ENCODE measurements around the gene ST6GALNAC1. TPM values are rescaled to one million over a fixed set of nuclear protein-coding genes. Genes with fewer than 3 reads are reported as not detected.

The ST6GALNAC1 gene
- total and polyA plus RNA-seq, 2 of the 13 experiments (the other 11 are each of a cell fraction or from before 2014, with no cell fraction given): not detected

DNA sequence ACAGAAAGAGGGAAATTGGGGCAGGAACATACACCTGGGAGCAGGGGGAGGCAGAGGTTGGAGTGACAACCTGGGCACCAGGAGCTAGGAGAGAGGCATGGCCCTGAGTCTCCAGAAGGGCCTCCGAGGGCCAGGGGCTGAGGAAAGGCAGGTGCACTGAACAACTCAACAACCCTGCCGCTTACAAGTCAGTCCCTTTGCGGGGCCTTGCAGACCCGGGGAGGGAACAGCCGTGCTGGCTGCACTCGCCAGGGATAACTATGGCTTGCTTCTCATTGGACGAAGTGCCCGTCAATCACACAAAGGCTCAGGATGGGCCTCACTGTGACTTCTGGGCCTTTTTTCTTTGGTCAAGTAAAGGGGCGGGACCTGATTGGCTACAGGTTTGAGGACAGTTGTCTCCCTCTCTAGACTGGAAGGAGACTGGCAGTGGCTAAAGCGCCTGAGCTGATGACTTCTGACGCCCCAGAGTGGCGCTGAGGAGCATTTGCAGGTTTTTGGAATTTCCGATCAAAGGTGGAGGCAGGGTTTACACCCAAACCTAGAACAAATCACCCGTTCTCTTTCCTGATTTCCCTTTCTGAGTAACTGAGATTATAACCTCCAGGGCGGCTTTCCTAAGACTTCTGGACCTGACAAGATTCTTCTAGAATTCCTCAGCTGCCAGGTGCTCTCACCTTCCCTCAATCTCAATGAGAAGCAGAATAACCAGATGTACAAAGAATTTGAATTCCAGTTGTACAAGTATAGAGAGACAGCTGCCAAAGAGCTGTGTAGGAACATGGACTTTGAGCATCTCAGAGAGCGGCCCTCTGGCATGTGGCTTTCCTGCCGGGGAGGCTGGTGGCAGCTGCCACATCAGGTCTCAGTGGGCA, 30.3 kb downstream of the ST6GALNAC1 start (continued):
- TF ChIP-seq, protein P1, sequence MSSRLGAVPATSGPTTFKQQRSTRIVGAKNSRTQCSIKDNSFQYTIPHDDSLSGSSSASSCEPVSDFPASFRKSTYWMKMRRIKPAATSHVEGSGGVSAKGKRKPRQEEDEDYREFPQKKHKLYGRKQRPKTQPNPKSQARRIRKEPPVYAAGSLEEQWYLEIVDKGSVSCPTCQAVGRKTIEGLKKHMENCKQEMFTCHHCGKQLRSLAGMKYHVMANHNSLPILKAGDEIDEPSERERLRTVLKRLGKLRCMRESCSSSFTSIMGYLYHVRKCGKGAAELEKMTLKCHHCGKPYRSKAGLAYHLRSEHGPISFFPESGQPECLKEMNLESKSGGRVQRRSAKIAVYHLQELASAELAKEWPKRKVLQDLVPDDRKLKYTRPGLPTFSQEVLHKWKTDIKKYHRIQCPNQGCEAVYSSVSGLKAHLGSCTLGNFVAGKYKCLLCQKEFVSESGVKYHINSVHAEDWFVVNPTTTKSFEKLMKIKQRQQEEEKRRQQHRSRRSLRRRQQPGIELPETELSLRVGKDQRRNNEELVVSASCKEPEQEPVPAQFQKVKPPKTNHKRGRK (CRISPR knock-in tag; IDR thresholded peaks at IDR 0.05): no peak
- no peak for TF ChIP-seq ZNF124 (CRISPR knock-in tag; IDR thresholded peaks at IDR 0.05)
- TF ChIP-seq CENPBD1 (CRISPR knock-in tag; IDR thresholded peaks at IDR 0.05; ENCODE audit: borderline replicate concordance, low read depth): no peak
- no peak for TF ChIP-seq RXRB (CRISPR knock-in tag; IDR thresholded peaks at IDR 0.05; ENCODE audit: borderline replicate concordance)
- TF ChIP-seq GRHL1 (CRISPR knock-in tag; conservative IDR thresholded peaks at IDR 0.05): no peak
- peak; percentile 48; the same call in 1 of the 2 replicates for TF ChIP-seq TOPORS (CRISPR knock-in tag; IDR thresholded peaks at IDR 0.05)
- TF ChIP-seq RBAK (CRISPR knock-in tag; IDR thresholded peaks at IDR 0.05): no peak
- no peak for TF ChIP-seq ZNF496 (CRISPR knock-in tag; IDR thresholded peaks at IDR 0.05; ENCODE audit: insufficient replicate concordance)
- TF ChIP-seq ZSCAN30 (CRISPR knock-in tag; IDR thresholded peaks at IDR 0.05): no peak
- no peak for TF ChIP-seq SAFB2 (CRISPR knock-in tag; IDR thresholded peaks at IDR 0.05; ENCODE audit: borderline replicate concordance, low read depth)
- TF ChIP-seq ZBTB14 (CRISPR knock-in tag; IDR thresholded peaks at IDR 0.05): no peak
- TF ChIP-seq ZNF850 (CRISPR knock-in tag; conservative IDR thresholded peaks at IDR 0.05): no peak
- no peak for TF ChIP-seq HOXA9 (CRISPR knock-in tag; IDR thresholded peaks at IDR 0.05; ENCODE audit: borderline replicate concordance)
- 0 out of 2 replicates have a peak, but pooled peaks have one; percentile 1 for TF ChIP-seq ZNF766 (CRISPR knock-in tag; IDR thresholded peaks at IDR 0.05; ENCODE audit: borderline replicate concordance)
- TF ChIP-seq ZNF660 (CRISPR knock-in tag; IDR thresholded peaks at IDR 0.05; ENCODE audit: borderline replicate concordance, low read depth): no peak
- peak; percentile 55; the same call in 1 of the 2 replicates for TF ChIP-seq ZNF724P (CRISPR knock-in tag; IDR thresholded peaks at IDR 0.05; ENCODE audit: borderline replicate concordance)
- TF ChIP-seq ZBTB20 (CRISPR knock-in tag; IDR thresholded peaks at IDR 0.05; ENCODE audit: borderline replicate concordance, low read depth): no peak
- TF ChIP-seq ZNF367 (CRISPR knock-in tag; IDR thresholded peaks at IDR 0.05; ENCODE audit: borderline replicate concordance): no peak
- no peak for TF ChIP-seq ZNF121 (CRISPR knock-in tag; IDR thresholded peaks at IDR 0.05)
- no peak for TF ChIP-seq PHF5A (CRISPR knock-in tag; IDR thresholded peaks at IDR 0.05; ENCODE audit: low read depth, unreplicated experiment)
- TF ChIP-seq HMGA1 (CRISPR knock-in tag; conservative IDR thresholded peaks at IDR 0.05): no peak
- TF ChIP-seq HNRNPLL (IDR thresholded peaks at IDR 0.05; ENCODE audit: low read depth, low read length, poor library complexity, severe bottlenecking): no peak

All from HepG2 (cell line).